H9 (cell line): ENCODE results near the gene WDR27. TPM values are rescaled to one million over a fixed set of nuclear protein-coding genes. Genes with fewer than 3 reads are reported as not detected.

ENCODE experiments used
- DNase-seq: peaks from one replicate; pipeline ENCODE4 v3.0.0-alpha.2; 2017
- H2AFZ ChIP-seq: one replicate; pipeline ENCODE4 v1.6.1; 2013; ENCODE audit warnings: mild to moderate bottlenecking, low read length, control low read depth, moderate library complexity
- H2AK5ac ChIP-seq: 2 replicates; pipeline ENCODE4 v1.6.1; 2013; ENCODE audit warnings: low read length, control low read depth, mixed read lengths; ENCODE audit not compliant: insufficient read length
- H2BK120ac ChIP-seq: one replicate; pipeline ENCODE4 v1.6.1; 2013; ENCODE audit warnings: low read depth, mild to moderate bottlenecking, low read length, control low read depth, inconsistent platforms; ENCODE audit not compliant: poor library complexity, severe bottlenecking
- H2BK12ac ChIP-seq: 2 replicates; pipeline ENCODE4 v1.6.1; 2013; ENCODE audit warnings: low read length, control low read depth, mixed read lengths, low read depth; ENCODE audit not compliant: insufficient read length
- H2BK15ac ChIP-seq: 2 replicates; pipeline ENCODE4 v1.6.1; 2013; ENCODE audit warnings: low read depth, low read length, control low read depth
- H2BK20ac ChIP-seq: one replicate; pipeline ENCODE4 v1.6.1; 2013; ENCODE audit warnings: low read depth, mild to moderate bottlenecking, low read length, control low read depth, inconsistent platforms; ENCODE audit not compliant: poor library complexity, severe bottlenecking
- H2BK5ac ChIP-seq: 2 replicates; pipeline ENCODE4 v1.6.1; 2013; ENCODE audit warnings: low read length, control low read depth, mixed read lengths; ENCODE audit not compliant: insufficient read length
- H3K14ac ChIP-seq: 2 replicates; pipeline ENCODE4 v1.6.1; 2013; ENCODE audit warnings: low read length, control low read depth; ENCODE audit not compliant: insufficient read depth
- H3K18ac ChIP-seq: 2 replicates; pipeline ENCODE4 v1.6.1; 2013; ENCODE audit warnings: low read depth, mild to moderate bottlenecking, mixed read lengths, low read length, control low read depth; ENCODE audit not compliant: insufficient read length
- H3K23ac ChIP-seq: 2 replicates; pipeline ENCODE4 v1.6.1; 2013; ENCODE audit warnings: low read length, control low read depth, mixed read lengths, low read depth; ENCODE audit not compliant: insufficient read length
- H3K23me2 ChIP-seq: 2 replicates; pipeline ENCODE4 v1.6.1; 2013; ENCODE audit warnings: low read depth, mild to moderate bottlenecking, mixed read lengths, low read length, control low read depth; ENCODE audit not compliant: insufficient read length, poor library complexity, severe bottlenecking
- H3K27ac ChIP-seq: 2 replicates; pipeline ENCODE4 v1.5.1; 2013; ENCODE audit warnings: low read length, control low read depth, mixed read lengths, low read depth; ENCODE audit not compliant: insufficient read length
- H3K27me3 ChIP-seq: 2 replicates; pipeline ENCODE4 v1.6.1; 2013; ENCODE audit warnings: low read length, control low read depth, inconsistent platforms; ENCODE audit not compliant: insufficient read depth
- H3K4ac ChIP-seq: 2 replicates; pipeline ENCODE4 v1.6.1; 2013; ENCODE audit warnings: low read depth, mild to moderate bottlenecking, control low read depth, inconsistent platforms, low read length, moderate library complexity
- H3K4me1 ChIP-seq: 2 replicates; pipeline ENCODE4 v1.6.1; 2013; ENCODE audit warnings: low read length, control low read depth, inconsistent platforms; ENCODE audit not compliant: insufficient read depth
- H3K4me2 ChIP-seq: 2 replicates; pipeline ENCODE4 v1.6.1; 2013; ENCODE audit warnings: low read length, control low read depth, mixed read lengths; ENCODE audit not compliant: insufficient read length, insufficient read depth
- H3K56ac ChIP-seq: 2 replicates; pipeline ENCODE4 v1.6.1; 2013; ENCODE audit warnings: low read depth, mild to moderate bottlenecking, mixed read lengths, low read length, control low read depth; ENCODE audit not compliant: insufficient read length
- H3K79me1 ChIP-seq: 2 replicates; pipeline ENCODE4 v1.6.1; 2013; ENCODE audit warnings: low read depth, mild to moderate bottlenecking, moderate library complexity, low read length, control low read depth, inconsistent platforms; ENCODE audit not compliant: insufficient read depth, poor library complexity, severe bottlenecking
- H3K79me2 ChIP-seq: 2 replicates; pipeline ENCODE4 v1.6.1; 2013; ENCODE audit warnings: low read length, control low read depth, inconsistent platforms; ENCODE audit not compliant: insufficient read depth
- H3K9ac ChIP-seq: 2 replicates; pipeline ENCODE4 v1.6.1; 2013; ENCODE audit warnings: low read length, control low read depth, mixed read lengths; ENCODE audit not compliant: insufficient read length; ENCODE audit errors: extremely low read depth
- H3K9me3 ChIP-seq: one replicate; pipeline ENCODE4 v1.6.1; 2013; ENCODE audit warnings: low read depth, low read length, inconsistent platforms; ENCODE audit not compliant: control insufficient read depth
- H3T11ph ChIP-seq: one replicate; pipeline ENCODE4 v1.6.1; 2013; ENCODE audit warnings: mild to moderate bottlenecking, low read length, control low read depth, inconsistent platforms
- H4K20me1 ChIP-seq: one replicate; pipeline ENCODE4 v1.6.1; 2013; ENCODE audit not compliant: control insufficient read depth, insufficient read length, insufficient read depth
- H4K5ac ChIP-seq: 2 replicates; pipeline ENCODE4 v1.6.1; 2013; ENCODE audit warnings: low read depth, mild to moderate bottlenecking, mixed read lengths, low read length, control low read depth; ENCODE audit not compliant: insufficient read length
- H4K8ac ChIP-seq: replicated peaks from 2 replicates; pipeline ENCODE4 v1.6.1; 2013; ENCODE audit warnings: low read length, control low read depth, mixed read lengths, low read depth; ENCODE audit not compliant: insufficient read length
- H4K91ac ChIP-seq: 2 replicates; pipeline ENCODE4 v1.6.1; 2013; ENCODE audit warnings: low read depth, mild to moderate bottlenecking, moderate library complexity, mixed read lengths, low read length, control low read depth; ENCODE audit not compliant: insufficient read length
- H3K27ac Mint-ChIP-seq, 3 experiments: 2 replicates in 2 of 3; 3 replicates in 1 of 3; pipeline ENCODE4 v1.8.0; 2020 to 2021; ENCODE audit warnings: mixed read lengths in 3 of 3, mild to moderate bottlenecking in 1 of 3, moderate library complexity in 1 of 3
- H3K27me3 Mint-ChIP-seq: 2 replicates; pipeline ENCODE4 v1.8.0; 2021; ENCODE audit warnings: low read depth, mild to moderate bottlenecking, moderate library complexity, mixed read lengths
- H3K36me3 Mint-ChIP-seq, 3 experiments: 2 replicates in 2 of 3; 3 replicates in 1 of 3; pipeline ENCODE4 v1.8.0; 2020 to 2021; ENCODE audit warnings: low read depth in 3 of 3, mixed read lengths in 3 of 3; ENCODE audit not compliant: insufficient read depth in 1 of 3
- H3K4me1 Mint-ChIP-seq, 2 experiments: 2 replicates each; pipeline ENCODE4 v1.8.0; 2020; ENCODE audit warnings: mixed read lengths in 2 of 2
- H3K4me3 Mint-ChIP-seq, 2 experiments: 2 replicates in 1 of 2; 3 replicates in 1 of 2; pipeline ENCODE4 v1.8.0; 2020 to 2021; ENCODE audit warnings: mild to moderate bottlenecking in 2 of 2, mixed read lengths in 2 of 2, moderate library complexity in 1 of 2
- H3K9me3 Mint-ChIP-seq, 2 experiments: 2 replicates in 1 of 2; 3 replicates in 1 of 2; pipeline ENCODE4 v1.8.0; 2020; ENCODE audit warnings: mild to moderate bottlenecking in 2 of 2, mixed read lengths in 2 of 2, moderate library complexity in 1 of 2
- CTCF ChIP-seq: fragments of 200-600 bp; sonication (generic); conservative IDR thresholded peaks from 3 replicates; pipeline ENCODE4 v1.8.0; 2021; ENCODE audit warnings: antibody characterized with exemption, mild to moderate bottlenecking
- WGBS: extraction: QIAGEN DNeasy Blood & Tissue Kit; methylation state at CpG from one replicate; pipeline ENCODE4 v1.1.7; 2013; ENCODE audit warnings: missing lambda C conversion rate, low lambda C conversion rate, mixed read lengths; ENCODE audit not compliant: insufficient read length; ENCODE audit errors: extremely low coverage; 5-methylcytosine and 5-hydroxymethylcytosine counted together
- total RNA-seq: library from RNA; stranded (reverse); gene quantifications from 2 replicates; pipeline ENCODE4 v1.2.1, GENCODE V29; 2021

Gene WDR27
- total RNA-seq, 1 experiment from 2014 or later = 48.7 TPM

DNA sequence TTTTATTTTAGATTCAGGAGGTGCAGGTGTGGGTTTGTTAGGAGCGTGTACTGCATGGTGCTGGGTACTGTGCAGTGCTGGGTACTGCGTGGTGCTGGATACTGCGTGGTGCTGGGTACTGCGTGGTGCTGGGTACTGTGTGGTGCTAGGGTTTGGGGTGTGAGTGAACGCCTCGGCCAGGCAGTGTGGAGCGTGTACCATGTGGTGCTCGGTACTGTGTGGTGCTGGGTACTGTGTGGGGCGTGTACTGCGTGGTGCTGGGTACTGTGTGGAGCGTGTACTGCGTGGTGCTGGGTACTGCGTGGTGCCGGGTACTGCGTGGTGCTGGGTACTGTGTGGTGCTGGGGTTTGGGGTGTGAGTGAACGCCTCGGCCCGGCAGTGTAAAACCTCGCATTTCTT lies 62.9 kb downstream of the WDR27 start:
- Histone ChIP-seq H4K20me1 (no peaks in the 10 kb centered on the region), H3K79me1 (no peaks in the 10 kb centered on the region)

More for the DNA sequence above, 62.9 kb downstream of the WDR27 start:
- no peak overlapping the region for H3K18ac ChIP-seq
- H3K4me2 ChIP-seq = no peak overlapping the region
- H3K9me3 ChIP-seq = no peaks in the 10 kb centered on the region
- no peak overlapping the region for H4K8ac ChIP-seq
- H3K27ac Mint-ChIP-seq = peak overlapping the region in 2 of 3 experiments; percentile 30 to 84; a peak in 2 of 7 replicates
- no peak overlapping the region; a peak in 1 of 5 replicates for H3K4me3 Mint-ChIP-seq
- H3K23me2 ChIP-seq = no peaks in the 10 kb centered on the region
- H3K4me1 Mint-ChIP-seq = 0 out of 4 replicates have a peak, but pooled peaks cover 3 to 4% of the 10 kb centered on the region in 2 experiments
- no peak overlapping the region for H4K91ac ChIP-seq
- no peak overlapping the region for H2BK20ac ChIP-seq
- TF ChIP-seq CTCF = no peak
- DNase-seq = no peak
- no CpG with 5 or more reads among the region's 19 CpGs for WGBS
- H3K79me2 ChIP-seq = no peaks in the 10 kb centered on the region
- no peak overlapping the region for H3K27ac ChIP-seq
- no peak overlapping the region for H2BK5ac ChIP-seq
- no peak overlapping the region for H2AK5ac ChIP-seq
- peaks cover 2% of the 10 kb centered on the region; the same call in 1 of the 2 replicates for H3K4me1 ChIP-seq
- no peak overlapping the region for H3K9ac ChIP-seq
- H3K27me3 Mint-ChIP-seq = no peaks in the 10 kb centered on the region
- H2BK120ac ChIP-seq = no peak overlapping the region
- no peak overlapping the region for H3K56ac ChIP-seq
- H3K4ac ChIP-seq = peak overlapping the region; percentile 38; the same call in 1 of the 2 replicates
- no peaks in the 10 kb centered on the region for H3K9me3 Mint-ChIP-seq
- no peak overlapping the region for H3T11ph ChIP-seq
- H2BK15ac ChIP-seq = no peak overlapping the region
- H2AFZ ChIP-seq = no peak overlapping the region
- no peak overlapping the region for H3K23ac ChIP-seq
- no peak overlapping the region for H2BK12ac ChIP-seq
- H3K36me3 Mint-ChIP-seq = peaks cover 18 to 43% (median 40%) of the 10 kb centered on the region in 3 experiments; a peak in 6 of 7 replicates
- H3K27me3 ChIP-seq = no peaks in the 10 kb centered on the region
- H4K5ac ChIP-seq = no peak overlapping the region
- no peak overlapping the region; the same call in 1 of the 2 replicates for H3K14ac ChIP-seq
